Kidney epithelial cell (primary cell): ENCODE results near the gene PARL. TPM values are rescaled to one million over a fixed set of nuclear protein-coding genes. Genes with fewer than 3 reads are reported as not detected.

Source experiments
- DNase-seq: peaks from one replicate; pipeline ENCODE4 v3.0.0-alpha.2; 2010; ENCODE audit warnings: low read depth
- H3K27me3 ChIP-seq: 2 replicates; pipeline ENCODE4 v1.6.0; 2011; ENCODE audit warnings: low read length; ENCODE audit not compliant: control insufficient read depth, insufficient read depth
- H3K36me3 ChIP-seq: 2 replicates; pipeline ENCODE4 v1.5.1; 2011; ENCODE audit warnings: low read length; ENCODE audit not compliant: control insufficient read depth, insufficient read depth
- H3K4me3 ChIP-seq: 2 replicates; pipeline ENCODE4 v1.5.1; 2011; ENCODE audit warnings: low read depth, mild to moderate bottlenecking, control low read depth, low read length
- total RNA-seq: library from RNA; depleted of rRNA; stranded (reverse); fragments of >200 nt; gene quantifications from 2 replicates; pipeline ENCODE4 v1.2.3, GENCODE V29; 2015
- TF ChIP-seq, protein P1 (sequence below): IDR thresholded peaks from 2 replicates; pipeline ENCODE4 v1.5.1; 2011; ENCODE audit warnings: mild to moderate bottlenecking, moderate library complexity, low read length, control low read depth, inconsistent platforms; ENCODE audit not compliant: insufficient read depth, poor library complexity, severe bottlenecking

PARL gene
- total RNA-seq, 1 donor from 2014 or later: 45.3 TPM

DNA sequence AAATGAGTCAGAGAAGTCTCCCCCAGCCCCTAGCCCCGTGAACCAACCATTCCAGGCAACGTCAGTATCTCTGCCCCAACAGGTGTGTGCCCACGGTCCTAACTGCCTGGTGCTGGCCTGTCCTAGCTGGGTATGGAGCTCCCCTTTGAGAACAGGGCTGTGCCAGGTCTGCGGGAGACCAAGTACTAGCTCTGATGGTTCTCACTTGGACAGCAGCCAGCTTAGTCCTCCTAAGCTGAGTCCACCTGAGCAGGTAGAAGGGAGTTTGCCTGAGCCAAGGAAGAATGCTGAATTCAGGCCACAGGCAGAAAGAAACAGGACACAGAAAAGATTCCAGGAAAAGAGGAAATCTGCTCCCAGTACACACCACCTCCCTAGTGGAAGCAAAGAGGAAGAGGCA lies 33.1 kb upstream of the PARL start:
- H3K4me3 ChIP-seq: no peak overlapping the region
- H3K36me3 ChIP-seq: no peaks in the 10 kb centered on the region
- peaks cover 2% of the 10 kb centered on the region for H3K27me3 ChIP-seq
- DNase-seq: no peak
- TF ChIP-seq, protein P1, sequence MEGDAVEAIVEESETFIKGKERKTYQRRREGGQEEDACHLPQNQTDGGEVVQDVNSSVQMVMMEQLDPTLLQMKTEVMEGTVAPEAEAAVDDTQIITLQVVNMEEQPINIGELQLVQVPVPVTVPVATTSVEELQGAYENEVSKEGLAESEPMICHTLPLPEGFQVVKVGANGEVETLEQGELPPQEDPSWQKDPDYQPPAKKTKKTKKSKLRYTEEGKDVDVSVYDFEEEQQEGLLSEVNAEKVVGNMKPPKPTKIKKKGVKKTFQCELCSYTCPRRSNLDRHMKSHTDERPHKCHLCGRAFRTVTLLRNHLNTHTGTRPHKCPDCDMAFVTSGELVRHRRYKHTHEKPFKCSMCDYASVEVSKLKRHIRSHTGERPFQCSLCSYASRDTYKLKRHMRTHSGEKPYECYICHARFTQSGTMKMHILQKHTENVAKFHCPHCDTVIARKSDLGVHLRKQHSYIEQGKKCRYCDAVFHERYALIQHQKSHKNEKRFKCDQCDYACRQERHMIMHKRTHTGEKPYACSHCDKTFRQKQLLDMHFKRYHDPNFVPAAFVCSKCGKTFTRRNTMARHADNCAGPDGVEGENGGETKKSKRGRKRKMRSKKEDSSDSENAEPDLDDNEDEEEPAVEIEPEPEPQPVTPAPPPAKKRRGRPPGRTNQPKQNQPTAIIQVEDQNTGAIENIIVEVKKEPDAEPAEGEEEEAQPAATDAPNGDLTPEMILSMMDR: no peak

DNA sequence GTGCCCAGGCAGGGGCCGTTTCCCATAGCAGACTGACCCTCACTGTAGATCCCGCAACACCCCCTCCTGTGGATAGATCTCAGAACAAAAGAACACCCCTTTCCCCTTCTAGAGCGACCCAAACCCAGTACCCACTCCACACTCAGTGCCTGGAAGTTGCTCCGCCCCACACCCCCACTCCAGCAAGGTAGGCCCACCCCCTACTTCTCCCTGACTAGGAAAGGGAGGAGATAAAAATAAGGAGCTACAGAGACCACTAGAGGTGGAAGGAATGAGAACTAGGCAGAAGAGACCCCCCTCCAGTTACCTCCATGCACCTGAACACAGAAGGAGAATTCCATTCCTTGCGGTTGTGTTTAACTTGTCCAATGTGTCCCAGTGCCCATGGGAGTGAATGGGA lies 30.2 kb upstream of the PARL start:
- no peak for DNase-seq
- TF ChIP-seq, protein P1: no peak
- no peaks in the 10 kb centered on the region for H3K36me3 ChIP-seq

DNA sequence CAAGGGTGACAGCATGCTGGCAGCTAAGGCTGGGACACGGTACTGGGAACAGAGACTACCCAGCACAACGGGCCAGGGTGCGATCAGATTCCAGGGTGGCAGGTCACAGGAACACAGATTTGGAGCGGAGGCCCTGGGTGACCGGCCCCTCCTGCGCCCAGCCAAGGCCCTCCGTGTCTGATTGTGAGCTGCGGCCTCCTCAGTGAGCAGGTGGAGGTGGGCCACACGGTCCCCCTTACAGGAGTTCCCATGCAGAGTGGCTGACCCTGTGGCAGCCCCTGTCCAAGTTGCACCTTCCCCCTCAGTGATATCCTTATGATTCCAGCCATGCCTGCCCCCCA lies 28.9 kb upstream of the PARL start:
- peaks cover 12% of the 10 kb centered on the region for H3K27me3 ChIP-seq
- no peaks in the 10 kb centered on the region for H3K36me3 ChIP-seq
- DNase-seq: no peak
- TF ChIP-seq, protein P1: no peak
- H3K4me3 ChIP-seq: no peak overlapping the region

More for the DNA sequence above, 30.2 kb upstream of the PARL start:
- H3K27me3 ChIP-seq: peaks cover 12% of the 10 kb centered on the region
- H3K4me3 ChIP-seq: no peak overlapping the region

DNA sequence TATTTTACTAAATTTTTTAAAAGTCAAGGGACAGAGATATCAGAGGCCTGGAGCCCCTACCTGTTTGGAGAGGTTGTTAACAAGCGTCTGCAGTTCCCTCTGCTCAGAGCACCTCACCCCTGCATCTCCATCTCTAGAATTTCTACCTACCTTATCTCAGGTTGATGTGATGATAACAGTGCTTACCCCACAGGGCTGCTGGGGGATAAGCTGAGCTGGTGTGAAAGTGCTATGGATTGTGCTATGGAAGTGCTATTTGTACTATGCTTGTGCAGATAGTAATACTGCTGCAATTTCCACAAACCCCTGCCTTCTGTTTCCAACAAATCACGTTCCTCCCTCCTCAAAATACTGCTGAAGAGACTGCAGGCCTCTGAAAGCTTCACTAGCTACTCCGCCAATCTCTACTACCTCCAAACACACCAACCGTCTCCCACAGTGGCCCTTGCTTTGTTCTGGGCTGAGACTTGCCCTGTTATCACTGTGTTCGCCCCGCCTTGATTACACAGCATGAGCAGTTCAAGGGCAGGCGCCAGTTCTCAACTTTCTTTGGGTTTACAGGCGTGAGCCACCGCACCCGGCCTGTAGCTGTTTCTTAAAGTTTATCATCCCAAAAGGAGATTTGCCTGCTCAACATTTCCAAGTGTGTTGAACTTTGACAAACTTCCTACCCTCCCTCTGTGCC lies 28.4 kb upstream of the PARL start:
- DNase-seq: no peak
- peaks cover 12% of the 10 kb centered on the region for H3K27me3 ChIP-seq
- H3K4me3 ChIP-seq: no peak overlapping the region
- TF ChIP-seq, protein P1: no peak
- no peaks in the 10 kb centered on the region for H3K36me3 ChIP-seq

DNA sequence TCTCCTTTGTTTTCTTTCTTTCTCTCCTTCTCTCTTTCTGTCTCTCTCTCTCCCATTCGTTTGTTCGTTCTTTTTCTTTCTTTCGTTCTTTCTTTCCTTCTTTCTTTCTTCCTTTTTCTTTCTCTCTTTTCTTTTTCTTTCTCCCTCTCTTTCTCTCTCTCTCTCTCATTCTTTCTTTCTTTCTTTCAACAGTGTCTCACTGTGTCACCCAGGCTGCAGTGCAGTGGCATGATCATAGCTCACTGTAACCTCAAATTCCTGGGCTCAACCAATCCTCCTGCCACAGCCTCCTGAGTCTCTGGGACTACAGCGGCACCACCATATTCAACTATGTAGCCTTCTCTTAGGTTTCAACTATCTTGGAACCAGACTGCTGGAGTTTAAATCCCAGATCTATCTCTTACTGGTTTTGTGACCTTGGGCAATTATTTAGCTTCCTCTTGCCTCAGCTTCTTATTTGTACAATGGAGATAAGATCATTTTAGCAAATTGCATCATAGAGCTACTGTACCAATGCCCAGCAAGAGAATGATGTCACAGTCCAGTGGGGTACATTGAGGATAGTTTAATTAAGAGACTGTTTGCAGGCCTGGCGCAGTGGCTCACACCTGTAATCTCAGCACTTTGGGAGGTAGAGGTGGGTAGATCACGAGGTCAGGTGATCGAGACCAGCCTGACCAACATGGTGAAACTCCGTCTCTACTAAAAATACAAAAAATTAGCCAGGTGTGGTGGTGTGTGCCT lies 27.3 kb upstream of the PARL start:
- peaks cover 12% of the 10 kb centered on the region for H3K27me3 ChIP-seq
- H3K4me3 ChIP-seq: no peak overlapping the region
- no peaks in the 10 kb centered on the region for H3K36me3 ChIP-seq
- TF ChIP-seq, protein P1: no peak
- DNase-seq: no peak
